K562 (cell line): ENCODE results near the gene PSMG3.

ENCODE experiments used
- ATF1 ChIP-seq, 2 experiments: fragments of 450-650 bp in 1 of 2; IDR thresholded peaks; 2 replicates each; pipeline ENCODE4 v1.6.1; 2016; ENCODE audit warnings: missing compliant biosample characterization in 1 of 2, missing genetic modification characterization in 1 of 2
- BMI1 ChIP-seq: fragments of 150-350 bp; IDR thresholded peaks from 2 replicates; pipeline ENCODE4 v1.6.1; 2014; ENCODE audit warnings: low read length
- BRCA1 ChIP-seq, 2 experiments: fragments of 450-650 bp in 1 of 2; sonication (generic) in 1 of 2; formaldehyde crosslinking in 1 of 2; IDR thresholded peaks; 2 replicates each; pipeline versions ENCODE4 v1.5.0 to v1.6.1; 2017 to 2020; ENCODE audit warnings: mild to moderate bottlenecking in 1 of 2, missing genetic modification reagents in 1 of 2
- EZH2 ChIP-seq: IDR thresholded peaks from 2 replicates; pipeline ENCODE4 v1.6.1; 2012; ENCODE audit warnings: low read depth, mild to moderate bottlenecking, inconsistent platforms, low read length, borderline replicate concordance
- FOXM1 ChIP-seq, 2 experiments: fragments of 450-650 bp in 1 of 2; sonication (generic) in 1 of 2; formaldehyde crosslinking in 1 of 2; IDR thresholded peaks; 2 replicates each; pipeline versions ENCODE4 v1.6.1 to v1.9.0; 2017 to 2022; ENCODE audit warnings: low read depth in 2 of 2, mild to moderate bottlenecking in 2 of 2, missing genetic modification reagents in 1 of 2, moderate library complexity in 1 of 2
- MAFK ChIP-seq: IDR thresholded peaks from 2 replicates; pipeline ENCODE4 v1.6.1; 2011; ENCODE audit warnings: low read length, improper control_type of control experiment
- TF ChIP-seq, protein P1 (sequence below): fragments of 450-650 bp; conservative IDR thresholded peaks from 2 replicates; pipeline ENCODE4 v1.6.1; 2016; ENCODE audit warnings: missing genetic modification characterization, low read depth, mild to moderate bottlenecking, missing compliant biosample characterization, moderate library complexity
- TF ChIP-seq, protein P2 (sequence below), 3 experiments: IDR thresholded peaks in 2 of 3; conservative IDR thresholded peaks in 1 of 3; 2 replicates each; pipeline ENCODE4 v1.5.1; 2011 to 2012; ENCODE audit warnings: low read length in 3 of 3, mild to moderate bottlenecking in 3 of 3, control low read depth in 2 of 3, improper control_type of control experiment in 1 of 3, inconsistent platforms in 1 of 3, low read depth in 1 of 3, mixed read lengths in 1 of 3, moderate library complexity in 1 of 3; ENCODE audit not compliant: insufficient read depth in 2 of 3
- TF ChIP-seq, protein P3 (sequence below): sonication (generic); formaldehyde crosslinking; IDR thresholded peaks from 2 replicates; pipeline ENCODE4 v1.4.0; 2020; ENCODE audit warnings: mild to moderate bottlenecking, missing genetic modification reagents
- TF ChIP-seq, protein P4 (sequence below): sonication (generic); formaldehyde crosslinking; IDR thresholded peaks from 2 replicates; pipeline ENCODE4 v1.9.0; 2022; ENCODE audit warnings: mild to moderate bottlenecking, missing genetic modification reagents
- TF ChIP-seq, protein P5 (sequence below): fragments of 150-350 bp; conservative IDR thresholded peaks from 2 replicates; pipeline ENCODE4 v1.6.1; 2014; ENCODE audit warnings: low read length

DNA sequence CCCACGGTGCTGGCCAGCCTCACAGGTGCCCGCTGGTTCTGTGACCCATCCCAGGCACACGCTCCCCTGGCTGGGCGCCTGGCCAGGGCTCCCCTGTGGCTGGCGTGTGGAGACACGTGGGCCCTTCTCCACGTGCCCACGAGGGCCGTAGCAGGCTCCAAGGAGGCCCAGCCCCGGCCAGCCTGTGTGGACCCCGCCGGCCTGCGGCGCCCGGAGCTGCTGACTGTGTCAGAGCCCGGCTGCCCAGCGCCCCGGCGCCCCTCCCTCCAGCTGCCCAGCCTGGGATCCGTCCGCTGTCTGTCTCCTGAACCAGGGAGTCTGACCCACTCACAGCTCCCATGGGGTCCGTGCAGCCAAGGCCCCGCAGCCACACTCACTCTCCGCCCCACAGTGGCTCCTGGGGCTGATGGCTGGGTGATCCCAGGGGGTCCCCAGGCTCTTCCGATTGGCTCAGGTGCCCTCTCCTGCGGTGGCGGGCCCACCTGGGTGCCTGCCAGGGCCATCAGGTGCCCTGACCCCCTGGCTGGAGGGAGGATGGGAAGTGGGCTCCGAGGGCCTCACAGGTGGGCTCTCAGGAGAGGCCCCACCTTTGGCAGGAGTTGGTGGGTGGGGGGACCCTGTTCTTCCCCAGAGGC lies 23.4 kb downstream of the PSMG3 start:
- TF ChIP-seq, protein P1, sequence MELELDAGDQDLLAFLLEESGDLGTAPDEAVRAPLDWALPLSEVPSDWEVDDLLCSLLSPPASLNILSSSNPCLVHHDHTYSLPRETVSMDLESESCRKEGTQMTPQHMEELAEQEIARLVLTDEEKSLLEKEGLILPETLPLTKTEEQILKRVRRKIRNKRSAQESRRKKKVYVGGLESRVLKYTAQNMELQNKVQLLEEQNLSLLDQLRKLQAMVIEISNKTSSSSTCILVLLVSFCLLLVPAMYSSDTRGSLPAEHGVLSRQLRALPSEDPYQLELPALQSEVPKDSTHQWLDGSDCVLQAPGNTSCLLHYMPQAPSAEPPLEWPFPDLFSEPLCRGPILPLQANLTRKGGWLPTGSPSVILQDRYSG (tag): no peak
- no peak for TF ChIP-seq MAFK
- TF ChIP-seq FOXM1 (IDR thresholded peaks at IDR 0.05; ENCODE audit: low read depth): no peak
- no peak for TF ChIP-seq FOXM1 (CRISPR knock-in tag; IDR thresholded peaks at IDR 0.05; ENCODE audit: low read depth)
- TF ChIP-seq, protein P2, sequence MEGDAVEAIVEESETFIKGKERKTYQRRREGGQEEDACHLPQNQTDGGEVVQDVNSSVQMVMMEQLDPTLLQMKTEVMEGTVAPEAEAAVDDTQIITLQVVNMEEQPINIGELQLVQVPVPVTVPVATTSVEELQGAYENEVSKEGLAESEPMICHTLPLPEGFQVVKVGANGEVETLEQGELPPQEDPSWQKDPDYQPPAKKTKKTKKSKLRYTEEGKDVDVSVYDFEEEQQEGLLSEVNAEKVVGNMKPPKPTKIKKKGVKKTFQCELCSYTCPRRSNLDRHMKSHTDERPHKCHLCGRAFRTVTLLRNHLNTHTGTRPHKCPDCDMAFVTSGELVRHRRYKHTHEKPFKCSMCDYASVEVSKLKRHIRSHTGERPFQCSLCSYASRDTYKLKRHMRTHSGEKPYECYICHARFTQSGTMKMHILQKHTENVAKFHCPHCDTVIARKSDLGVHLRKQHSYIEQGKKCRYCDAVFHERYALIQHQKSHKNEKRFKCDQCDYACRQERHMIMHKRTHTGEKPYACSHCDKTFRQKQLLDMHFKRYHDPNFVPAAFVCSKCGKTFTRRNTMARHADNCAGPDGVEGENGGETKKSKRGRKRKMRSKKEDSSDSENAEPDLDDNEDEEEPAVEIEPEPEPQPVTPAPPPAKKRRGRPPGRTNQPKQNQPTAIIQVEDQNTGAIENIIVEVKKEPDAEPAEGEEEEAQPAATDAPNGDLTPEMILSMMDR (IDR thresholded peaks at IDR 0.05 in 2 of 3, conservative IDR thresholded peaks at IDR 0.05 in 1 of 3; ENCODE audit: insufficient read depth in 2 of 3, low read depth in 1 of 3, low read length in 3 of 3): no peak
- TF ChIP-seq, protein P3, sequence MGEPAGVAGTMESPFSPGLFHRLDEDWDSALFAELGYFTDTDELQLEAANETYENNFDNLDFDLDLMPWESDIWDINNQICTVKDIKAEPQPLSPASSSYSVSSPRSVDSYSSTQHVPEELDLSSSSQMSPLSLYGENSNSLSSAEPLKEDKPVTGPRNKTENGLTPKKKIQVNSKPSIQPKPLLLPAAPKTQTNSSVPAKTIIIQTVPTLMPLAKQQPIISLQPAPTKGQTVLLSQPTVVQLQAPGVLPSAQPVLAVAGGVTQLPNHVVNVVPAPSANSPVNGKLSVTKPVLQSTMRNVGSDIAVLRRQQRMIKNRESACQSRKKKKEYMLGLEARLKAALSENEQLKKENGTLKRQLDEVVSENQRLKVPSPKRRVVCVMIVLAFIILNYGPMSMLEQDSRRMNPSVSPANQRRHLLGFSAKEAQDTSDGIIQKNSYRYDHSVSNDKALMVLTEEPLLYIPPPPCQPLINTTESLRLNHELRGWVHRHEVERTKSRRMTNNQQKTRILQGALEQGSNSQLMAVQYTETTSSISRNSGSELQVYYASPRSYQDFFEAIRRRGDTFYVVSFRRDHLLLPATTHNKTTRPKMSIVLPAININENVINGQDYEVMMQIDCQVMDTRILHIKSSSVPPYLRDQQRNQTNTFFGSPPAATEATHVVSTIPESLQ: no peak
- TF ChIP-seq, protein P4, sequence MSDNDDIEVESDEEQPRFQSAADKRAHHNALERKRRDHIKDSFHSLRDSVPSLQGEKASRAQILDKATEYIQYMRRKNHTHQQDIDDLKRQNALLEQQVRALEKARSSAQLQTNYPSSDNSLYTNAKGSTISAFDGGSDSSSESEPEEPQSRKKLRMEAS (CRISPR knock-in tag): no peak
- TF ChIP-seq, protein P5, sequence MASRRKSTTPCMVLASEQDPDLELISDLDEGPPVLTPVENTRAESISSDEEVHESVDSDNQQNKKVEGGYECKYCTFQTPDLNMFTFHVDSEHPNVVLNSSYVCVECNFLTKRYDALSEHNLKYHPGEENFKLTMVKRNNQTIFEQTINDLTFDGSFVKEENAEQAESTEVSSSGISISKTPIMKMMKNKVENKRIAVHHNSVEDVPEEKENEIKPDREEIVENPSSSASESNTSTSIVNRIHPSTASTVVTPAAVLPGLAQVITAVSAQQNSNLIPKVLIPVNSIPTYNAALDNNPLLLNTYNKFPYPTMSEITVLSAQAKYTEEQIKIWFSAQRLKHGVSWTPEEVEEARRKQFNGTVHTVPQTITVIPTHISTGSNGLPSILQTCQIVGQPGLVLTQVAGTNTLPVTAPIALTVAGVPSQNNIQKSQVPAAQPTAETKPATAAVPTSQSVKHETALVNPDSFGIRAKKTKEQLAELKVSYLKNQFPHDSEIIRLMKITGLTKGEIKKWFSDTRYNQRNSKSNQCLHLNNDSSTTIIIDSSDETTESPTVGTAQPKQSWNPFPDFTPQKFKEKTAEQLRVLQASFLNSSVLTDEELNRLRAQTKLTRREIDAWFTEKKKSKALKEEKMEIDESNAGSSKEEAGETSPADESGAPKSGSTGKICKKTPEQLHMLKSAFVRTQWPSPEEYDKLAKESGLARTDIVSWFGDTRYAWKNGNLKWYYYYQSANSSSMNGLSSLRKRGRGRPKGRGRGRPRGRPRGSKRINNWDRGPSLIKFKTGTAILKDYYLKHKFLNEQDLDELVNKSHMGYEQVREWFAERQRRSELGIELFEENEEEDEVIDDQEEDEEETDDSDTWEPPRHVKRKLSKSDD: no peak
- no peak for TF ChIP-seq ATF1 (CRISPR knock-in tag; IDR thresholded peaks at IDR 0.05)
- no peak for TF ChIP-seq ATF1 (tag; IDR thresholded peaks at IDR 0.05)
- no peak for TF ChIP-seq BRCA1 (IDR thresholded peaks at IDR 0.05)
- TF ChIP-seq BRCA1 (CRISPR knock-in tag; IDR thresholded peaks at IDR 0.05): no peak
- no peak for TF ChIP-seq EZH2
- TF ChIP-seq BMI1: no peak
